ENCODE data around the gene HCK. TPM values are rescaled to one million over a fixed set of nuclear protein-coding genes. Genes with fewer than 3 reads are reported as not detected.

Gene HCK
- total RNA-seq, 4 donors from 2014 or later: 8.0 to 56.1 (median 10.5) TPM

DNA sequence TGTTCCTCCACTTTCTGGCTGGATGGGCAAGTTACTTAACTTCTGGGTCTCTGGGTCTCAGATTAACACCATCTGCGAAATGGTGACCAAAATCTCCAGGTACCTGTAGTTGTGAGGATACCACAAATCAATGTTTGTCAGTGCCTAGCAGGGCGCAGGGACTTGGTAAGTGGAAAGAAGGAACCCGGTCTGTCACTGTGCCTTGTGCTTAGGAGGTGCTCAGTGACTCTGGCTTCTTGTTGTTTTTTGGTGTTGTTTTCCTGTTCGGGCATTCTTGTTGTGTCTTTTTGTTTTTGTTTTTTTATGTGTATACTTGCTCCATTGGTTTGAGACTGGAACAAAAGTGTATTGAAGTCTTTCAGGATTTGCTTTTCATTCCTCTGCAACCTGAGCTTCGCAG, 75.3 kb downstream of the HCK start:
- Histone ChIP-seq H3K9me3 (no peaks in the 10 kb centered on the region), H3K27ac (no peak overlapping the region), H3K27me3 (no peaks in the 10 kb centered on the region), H3K4me3 (no peak overlapping the region), H3K36me3 (no peaks in the 10 kb centered on the region), H3K4me1 (no peaks in the 10 kb centered on the region)
- DNase-seq: no peak
- no peak for TF ChIP-seq POLR2A (IDR thresholded peaks at IDR 0.05)
- no peak for TF ChIP-seq CTCF (IDR thresholded peaks at IDR 0.05)

DNA sequence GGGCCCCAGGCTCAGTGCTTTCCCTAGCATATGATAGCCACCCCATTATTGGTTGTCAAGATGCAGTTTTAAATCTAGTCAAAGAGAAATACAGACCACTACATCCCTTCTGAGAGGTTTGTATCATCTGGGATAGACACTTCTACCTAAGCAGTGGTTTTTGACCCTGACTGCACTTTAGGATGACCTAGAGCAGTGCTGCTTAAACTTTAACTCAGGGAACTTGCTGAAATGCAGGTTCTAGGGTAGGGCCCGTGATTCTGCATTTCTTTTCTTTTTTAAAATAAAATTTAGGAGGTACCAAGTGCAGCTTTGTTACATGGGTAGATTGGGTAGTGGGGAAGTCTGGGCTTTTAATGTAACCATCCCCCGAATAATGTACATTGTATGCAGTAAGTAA, 76.1 kb downstream of the HCK start:
- Histone ChIP-seq H3K4me3 (no peak overlapping the region), H3K27ac (no peak overlapping the region), H3K27me3 (no peaks in the 10 kb centered on the region), H3K4me1 (no peaks in the 10 kb centered on the region), H3K36me3 (peaks cover 0 to 6% (median 0%) of the 10 kb centered on the region in 3 donors), H3K9me3 (no peaks in the 10 kb centered on the region)
- TF ChIP-seq CTCF (IDR thresholded peaks at IDR 0.05): no peak
- no peak for TF ChIP-seq POLR2A (IDR thresholded peaks at IDR 0.05)
- no peak for DNase-seq

DNA sequence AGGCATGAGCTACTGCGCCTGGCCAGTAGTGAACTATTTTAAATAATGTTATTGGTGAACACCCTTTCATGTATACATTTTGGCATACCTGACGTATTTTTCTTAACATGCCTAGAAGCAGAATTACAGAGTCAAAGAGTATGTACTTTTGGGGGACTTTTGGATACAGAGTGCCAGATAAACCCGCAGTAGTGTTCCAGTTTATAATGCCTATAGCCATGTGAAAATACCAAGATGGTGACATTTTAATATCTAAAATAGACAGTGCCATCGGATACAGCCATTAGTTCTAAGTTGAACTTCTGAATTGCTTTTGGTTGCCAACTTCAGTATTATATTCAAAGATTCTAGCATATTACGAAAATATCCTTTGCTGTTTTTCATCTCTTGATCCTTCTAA, 77.8 kb downstream of the HCK start:
- H3K4me1 ChIP-seq: no peaks in the 10 kb centered on the region
- H3K36me3 ChIP-seq: peaks cover 0 to 23% (median 0%) of the 10 kb centered on the region in 3 donors
- DNase-seq: no peak
- H3K4me3 ChIP-seq: no peak overlapping the region
- no peaks in the 10 kb centered on the region for H3K27me3 ChIP-seq
- H3K9me3 ChIP-seq: no peaks in the 10 kb centered on the region
- no peak overlapping the region for H3K27ac ChIP-seq
- TF ChIP-seq CTCF (IDR thresholded peaks at IDR 0.05) (no peak), POLR2A (IDR thresholded peaks at IDR 0.05) (no peak)

- DNase-seq: no peak
- H3K4me1 ChIP-seq: no peaks in the 10 kb centered on the region
- no peak overlapping the region for H3K4me3 ChIP-seq
- H3K9me3 ChIP-seq: no peaks in the 10 kb centered on the region
- peaks cover 0 to 26% (median 0%) of the 10 kb centered on the region in 3 donors for H3K36me3 ChIP-seq
- H3K27ac ChIP-seq: no peak overlapping the region
- TF ChIP-seq POLR2A (IDR thresholded peaks at IDR 0.05) (no peak), CTCF (IDR thresholded peaks at IDR 0.05) (no peak)
- no peaks in the 10 kb centered on the region for H3K27me3 ChIP-seq
Observed at GRCh38 chr20:32130352-32130751, 78.3 kb downstream of the HCK start.

DNA sequence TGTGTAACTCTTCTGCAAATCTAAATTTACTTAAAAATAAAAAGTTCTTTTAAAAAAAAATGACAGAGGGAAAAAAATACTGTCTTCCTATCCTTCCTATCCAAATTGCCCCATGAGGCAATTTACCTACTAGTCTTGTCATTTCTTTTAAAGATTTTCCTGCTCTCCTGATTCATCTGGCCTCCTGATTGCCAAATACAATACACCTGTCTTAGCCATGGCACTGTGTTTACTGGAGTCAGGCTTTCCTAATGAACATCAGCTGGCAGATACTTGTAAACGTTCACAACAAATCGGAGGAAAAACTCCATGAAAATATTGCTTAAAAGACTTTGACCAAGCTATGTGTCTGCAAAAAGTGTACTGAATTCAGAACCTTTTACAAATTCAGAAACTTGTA, 78.9 kb downstream of the HCK start:
- TF ChIP-seq CTCF (IDR thresholded peaks at IDR 0.05) (no peak), POLR2A (IDR thresholded peaks at IDR 0.05) (no peak)
- H3K27ac ChIP-seq: no peak overlapping the region
- peaks cover 0 to 32% (median 0%) of the 10 kb centered on the region in 3 donors for H3K36me3 ChIP-seq
- no peak for DNase-seq
- no peaks in the 10 kb centered on the region for H3K27me3 ChIP-seq
- no peaks in the 10 kb centered on the region for H3K9me3 ChIP-seq
- no peaks in the 10 kb centered on the region for H3K4me1 ChIP-seq
- no peak overlapping the region for H3K4me3 ChIP-seq

All from Peyer's patch (tissue), 4 donors.